Fibroblast of skin of right quadriceps (primary cell): ENCODE results near the gene CREB5.

ENCODE experiments used
- DNase-seq: peaks from one replicate; pipeline ENCODE4 v3.0.0-alpha.2; 2013

CREB5 gene

DNA sequence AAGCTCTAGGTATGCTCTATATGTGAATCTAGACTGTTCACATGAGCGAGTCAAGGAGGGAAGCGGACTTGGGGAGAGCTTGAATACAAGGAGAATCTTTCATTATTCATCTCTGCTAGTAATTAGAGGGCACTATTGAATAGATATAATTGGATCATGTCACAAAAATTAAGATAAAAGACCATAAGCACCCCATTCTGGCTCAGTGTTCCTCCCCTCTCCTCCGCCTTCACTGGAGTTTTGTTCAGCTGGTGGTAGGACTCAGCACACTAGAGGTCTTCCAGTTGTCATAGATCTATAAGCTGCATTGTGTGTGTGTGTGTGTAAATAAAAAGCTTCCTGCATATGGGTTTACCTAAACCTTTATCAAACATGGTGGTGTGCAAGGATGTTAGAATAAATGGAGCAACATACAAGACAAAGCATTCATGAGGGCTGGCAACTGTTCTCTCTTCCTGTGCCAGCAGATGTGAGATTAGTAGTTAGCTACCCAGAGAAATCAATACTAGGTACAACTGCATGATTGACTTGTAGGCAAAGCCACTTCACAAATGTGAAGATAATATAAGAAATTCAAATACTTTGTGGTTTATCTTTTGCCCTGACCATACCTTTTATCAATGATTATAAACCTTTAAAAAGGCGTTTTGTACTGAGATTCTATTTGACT, 142.6 kb downstream of the CREB5 start:
- no peak for DNase-seq

DNA sequence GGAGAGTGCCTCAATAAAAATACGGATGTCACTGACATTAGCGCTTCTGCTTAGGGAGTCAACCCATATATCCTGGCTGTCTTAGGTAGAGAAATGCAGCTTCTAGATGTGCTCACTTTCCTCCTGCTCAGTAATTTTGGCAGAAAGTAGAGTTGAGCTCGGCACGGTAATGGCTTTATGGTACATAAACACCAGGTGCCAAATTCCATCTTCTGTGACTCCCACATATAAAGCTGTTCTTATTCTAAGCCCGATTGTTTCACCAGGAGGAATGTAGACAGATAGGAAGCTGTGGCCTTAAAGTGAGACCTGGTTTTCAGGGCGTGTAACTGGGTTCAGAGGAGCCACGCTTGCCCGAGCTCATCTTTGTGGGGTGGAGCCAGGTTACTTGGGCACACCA, 143.7 kb downstream of the CREB5 start:
- no peak for DNase-seq

DNA sequence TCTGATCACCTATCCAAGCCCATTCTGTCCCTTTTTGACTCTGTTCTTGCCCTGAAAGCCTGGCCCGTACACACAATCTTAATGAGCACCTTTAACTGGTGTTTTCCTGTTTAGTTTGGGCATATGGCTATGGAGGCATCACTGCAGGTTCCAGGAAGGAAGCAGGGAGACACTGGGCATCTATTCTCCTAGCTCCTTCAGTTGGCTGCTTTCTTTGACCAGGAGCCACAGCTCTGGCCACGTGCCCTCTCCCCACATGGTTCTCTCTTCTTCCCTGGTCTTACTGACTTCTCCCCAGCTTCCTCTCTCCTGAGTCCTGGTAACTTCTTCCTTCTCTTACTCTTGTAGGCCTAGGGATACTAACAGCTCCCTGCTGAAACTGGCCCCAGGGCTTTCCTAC, 144.4 kb downstream of the CREB5 start:
- no peak for DNase-seq

DNA sequence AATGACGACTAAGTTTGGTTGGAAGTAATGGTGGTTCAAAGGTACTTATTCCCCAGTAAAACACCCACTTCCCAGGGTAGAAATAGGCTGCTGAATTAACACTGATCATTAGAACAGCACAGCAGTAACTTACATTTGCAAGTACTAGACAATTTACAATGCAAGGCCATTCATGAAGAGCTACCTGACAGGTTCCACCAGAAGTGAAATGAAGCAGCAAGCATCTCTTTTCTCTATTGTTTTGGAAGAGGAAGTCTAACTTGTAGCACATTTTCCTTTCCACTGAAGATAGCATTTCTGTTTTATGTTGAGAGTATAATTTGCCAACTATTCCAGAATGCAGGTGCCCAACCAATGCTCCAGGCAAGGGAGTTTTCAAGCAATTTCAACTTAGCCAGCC, 145.9 kb downstream of the CREB5 start:
- no peak for DNase-seq

DNA sequence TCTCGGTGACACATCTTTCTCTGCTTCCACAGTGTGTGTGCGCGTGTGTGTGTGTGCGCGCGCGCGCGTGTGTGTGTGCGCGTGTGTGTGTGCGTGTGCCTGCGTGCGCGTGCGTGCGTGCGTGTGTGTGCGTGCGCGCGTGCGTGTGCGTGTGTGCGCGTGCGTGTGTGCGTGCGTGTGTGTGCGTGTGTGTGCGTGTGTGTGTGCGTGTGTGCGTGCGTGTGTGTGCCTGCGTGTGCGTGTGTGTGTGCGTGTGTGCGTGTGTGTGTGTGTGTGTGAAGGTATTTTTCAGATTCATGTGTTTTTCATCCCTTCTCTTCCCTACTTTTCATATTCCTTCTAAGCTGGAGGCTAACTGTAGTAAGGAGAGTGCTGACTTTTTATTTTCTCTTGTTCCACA, 148.4 kb downstream of the CREB5 start:
- DNase-seq = no peak

DNA sequence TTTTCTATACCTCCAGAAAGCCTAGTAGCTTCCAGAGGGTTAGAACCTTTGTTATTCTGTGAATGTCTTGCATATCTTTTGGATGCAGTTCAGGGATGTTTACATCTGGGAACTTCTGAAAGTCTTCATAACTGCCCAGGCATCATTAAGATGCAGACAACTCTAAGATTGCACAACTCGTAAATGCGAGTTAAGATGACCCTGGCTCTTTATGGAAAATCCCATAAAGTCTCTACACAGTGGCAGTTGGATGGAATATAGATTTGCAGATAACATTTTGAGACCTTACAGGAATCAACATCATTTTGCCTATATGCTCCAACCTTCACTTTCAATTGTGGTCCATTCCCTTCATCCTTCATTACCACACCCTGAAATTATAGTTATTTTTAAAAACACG, 151.7 kb downstream of the CREB5 start:
- DNase-seq = no peak

DNA sequence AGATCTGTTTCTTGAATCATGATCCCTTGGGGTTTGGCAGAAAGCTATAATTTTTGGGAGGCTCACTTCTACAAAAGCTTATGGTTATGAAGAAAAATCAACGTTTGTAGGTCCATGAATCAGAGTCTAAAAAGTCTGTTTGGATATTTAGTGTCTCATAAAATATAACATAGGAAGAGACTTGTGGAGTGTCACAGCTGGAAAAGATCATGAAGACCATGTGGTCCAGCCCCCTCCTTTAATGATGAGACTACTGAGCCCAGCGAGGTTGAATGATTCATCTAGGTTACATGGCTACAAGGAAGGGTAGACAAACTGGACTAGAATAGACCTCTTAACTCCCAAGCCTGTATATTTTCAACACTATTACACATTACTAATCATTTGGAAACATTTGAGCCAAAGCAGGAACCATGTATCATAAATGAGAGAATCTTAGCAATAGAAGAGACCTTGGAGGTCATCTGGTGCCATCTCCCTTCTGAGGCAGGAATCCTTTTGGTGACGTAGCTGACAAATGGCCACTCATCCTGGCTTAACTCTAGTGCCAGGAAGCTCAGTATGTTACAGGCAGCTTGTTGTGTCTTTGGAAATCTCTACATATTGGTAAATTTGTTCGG, 152.5 kb downstream of the CREB5 start:
- DNase-seq = peak; percentile 79

DNA sequence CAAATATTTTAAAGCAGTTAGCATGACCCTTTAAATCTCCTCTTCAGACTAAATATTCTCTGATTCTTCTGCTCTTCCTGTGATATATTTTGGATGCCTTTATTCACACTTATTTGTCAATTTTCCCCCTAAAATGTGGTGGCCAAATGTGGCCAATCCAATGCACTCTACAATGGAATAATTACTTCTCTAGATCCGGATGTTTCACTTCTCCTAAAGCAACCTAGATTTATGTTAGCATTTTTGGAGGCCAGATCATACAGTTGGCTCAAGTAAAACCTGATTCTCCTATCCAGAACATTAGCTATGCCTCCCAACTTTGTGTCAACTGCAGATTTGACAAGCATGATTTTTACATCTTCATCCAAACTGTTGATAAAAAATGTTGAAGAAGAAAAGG, 153.7 kb downstream of the CREB5 start:
- no peak for DNase-seq

DNA sequence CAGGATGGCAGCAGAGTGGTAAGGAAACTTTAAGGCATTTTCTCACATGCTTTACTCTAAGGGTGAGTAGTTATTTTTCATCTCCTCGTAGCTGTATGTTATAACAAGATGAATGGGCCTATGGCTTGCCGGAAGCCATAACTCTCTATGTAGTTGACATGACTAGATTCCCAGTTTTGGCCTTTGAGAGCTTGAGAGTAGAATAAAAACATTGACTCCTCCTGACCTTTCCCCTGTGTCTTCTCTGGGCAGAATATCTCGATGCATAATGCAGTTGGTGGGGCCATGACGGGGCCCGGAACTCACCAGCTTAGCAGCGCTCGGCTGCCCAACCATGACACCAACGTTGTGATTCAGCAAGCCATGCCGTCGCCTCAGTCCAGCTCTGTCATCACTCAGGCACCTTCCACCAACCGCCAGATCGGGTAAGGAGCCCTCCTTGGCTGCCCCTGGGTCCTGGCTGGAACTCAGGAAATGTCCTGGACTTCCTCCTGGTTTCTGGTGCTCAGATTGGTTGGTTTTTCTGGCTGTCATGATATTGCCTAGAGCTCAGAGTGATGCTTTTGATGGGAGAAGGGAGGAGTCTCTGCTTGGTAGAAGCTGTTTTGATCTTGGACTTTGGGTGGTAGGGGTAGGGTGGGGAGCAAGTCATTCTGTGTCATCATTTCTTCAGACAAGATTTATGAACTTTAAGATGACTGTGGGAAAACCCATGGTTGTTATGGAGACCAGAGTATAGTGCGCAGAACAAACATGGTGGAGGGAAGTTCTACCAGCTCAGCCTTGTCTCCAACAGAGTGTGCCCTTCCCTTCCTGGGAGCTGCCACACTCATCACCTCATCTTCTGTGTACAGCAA, 158.0 kb downstream of the CREB5 start:
- DNase-seq = no peak

DNA sequence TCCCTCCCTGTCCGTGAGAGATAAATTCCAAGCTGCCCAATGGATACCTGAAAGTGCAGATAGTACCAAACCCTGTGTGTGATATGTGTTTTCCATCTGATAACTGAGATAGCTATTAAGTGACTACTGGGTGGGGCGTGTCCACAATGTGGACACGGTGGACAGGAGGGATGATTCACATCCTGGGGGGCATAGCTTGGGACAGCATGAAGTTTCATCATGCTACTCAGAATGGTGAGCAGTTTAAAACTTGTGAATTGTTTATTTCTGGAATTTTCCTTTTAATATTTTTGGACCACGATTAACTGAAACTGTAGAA, 158.6 kb downstream of the CREB5 start:
- DNase-seq = peak; percentile 54

DNA sequence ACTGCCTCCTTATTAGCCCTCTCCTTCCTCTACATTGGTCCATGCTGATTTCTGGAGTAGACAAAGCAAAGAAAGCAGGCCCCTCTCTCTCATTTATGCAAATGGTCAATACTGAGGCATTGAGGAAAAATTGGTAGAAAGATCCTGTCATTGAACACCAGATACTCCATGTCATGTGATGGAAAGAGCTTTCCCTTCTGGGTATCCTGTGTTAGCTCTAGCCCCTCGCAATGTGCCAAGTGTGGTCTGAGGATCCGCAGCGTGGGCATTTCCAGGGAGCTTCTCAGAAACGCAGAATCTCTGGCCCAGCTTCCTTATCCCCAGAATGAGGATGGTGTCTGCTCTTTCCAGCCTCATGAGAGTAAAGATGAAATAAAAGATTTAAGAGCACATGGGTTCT, 159.1 kb downstream of the CREB5 start:
- DNase-seq = no peak

DNA sequence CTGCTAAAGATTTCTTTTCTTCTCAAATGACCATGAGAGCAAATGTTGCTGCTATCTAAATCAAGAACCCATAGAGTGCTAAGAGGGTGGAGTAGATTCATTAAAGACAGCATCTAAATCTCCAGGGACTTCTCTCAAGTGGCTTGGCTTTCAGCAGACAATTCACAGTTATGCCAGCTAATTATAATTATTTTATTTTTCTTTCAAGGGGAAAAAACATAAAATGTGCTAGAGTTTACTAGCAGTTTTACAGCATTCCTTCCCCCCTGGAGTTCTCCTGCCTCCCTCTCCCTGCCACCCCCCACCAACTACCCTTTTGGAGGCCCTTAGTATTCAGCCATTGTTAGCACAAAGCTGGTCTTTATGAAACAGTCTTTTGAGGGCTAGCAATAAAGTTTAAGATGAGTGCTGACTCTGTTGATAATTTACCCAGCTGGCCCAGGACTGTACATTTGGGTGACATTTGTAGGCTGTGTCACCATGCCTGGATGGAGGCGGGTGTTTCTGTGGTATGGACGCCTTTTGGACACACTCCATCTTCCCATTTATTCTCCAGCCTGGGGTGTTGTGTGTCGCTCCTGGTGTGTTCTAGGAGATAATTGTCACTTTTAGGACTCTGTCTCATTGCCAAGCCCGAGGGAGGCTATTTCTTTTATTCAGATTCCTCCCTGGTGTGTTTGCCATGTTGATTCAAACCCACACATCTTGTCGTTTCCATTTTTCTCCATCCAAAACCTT, 160.2 kb downstream of the CREB5 start:
- DNase-seq = no peak

DNA sequence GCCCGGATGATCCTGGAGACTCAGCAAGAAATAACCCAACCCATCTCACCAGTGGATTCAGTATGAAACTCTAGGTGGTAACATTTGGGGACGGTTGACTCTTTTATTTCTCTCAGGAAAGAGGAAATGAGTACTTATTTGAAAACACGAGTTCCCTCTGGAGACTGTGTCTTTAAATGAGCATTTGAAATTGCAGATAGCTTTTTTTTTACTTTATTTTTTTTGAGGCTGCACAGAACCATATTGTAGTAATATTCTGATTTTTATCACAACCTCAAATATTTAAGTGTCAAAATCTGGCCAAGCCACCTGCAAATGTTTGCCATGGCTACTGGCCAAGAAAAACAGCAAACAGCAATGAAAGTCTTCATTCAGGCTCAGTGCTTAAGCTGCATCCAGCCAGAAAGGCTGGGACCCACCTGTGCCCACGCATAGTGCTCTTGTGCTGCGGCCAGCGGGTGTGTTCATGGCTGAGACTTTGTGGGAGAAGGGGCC, 160.8 kb downstream of the CREB5 start:
- peak; percentile 69 for DNase-seq

DNA sequence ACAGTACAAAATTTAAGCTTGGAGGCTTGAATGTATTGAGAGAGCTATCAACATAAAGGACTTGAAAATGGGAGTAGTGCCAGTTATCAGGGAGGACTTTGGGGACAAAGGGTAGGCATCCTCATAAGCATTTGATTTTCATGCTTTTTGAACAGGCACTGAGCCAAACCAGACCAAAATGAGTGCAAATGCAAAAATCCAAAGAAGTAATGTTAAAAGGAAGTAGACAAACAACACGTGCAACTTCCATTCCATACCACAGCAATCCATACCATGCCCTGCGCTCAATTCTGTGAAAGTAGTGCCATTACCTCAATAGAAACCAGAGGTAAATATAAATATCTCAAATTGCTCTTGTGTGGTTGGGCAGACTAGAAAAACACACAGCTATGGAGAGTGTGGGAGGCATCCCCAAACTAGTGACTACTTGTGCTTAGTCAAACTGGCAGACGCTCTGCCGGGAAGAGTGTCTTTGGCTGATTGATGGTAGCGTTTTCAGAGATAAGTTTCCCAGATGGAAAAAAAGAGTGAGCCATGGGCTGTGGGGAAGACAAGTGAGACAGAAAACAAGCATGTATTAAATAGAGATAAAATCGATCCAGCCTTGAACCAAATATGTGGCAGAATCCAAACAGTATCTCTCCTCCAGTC, 161.5 kb downstream of the CREB5 start:
- peak; percentile 31 for DNase-seq

DNA sequence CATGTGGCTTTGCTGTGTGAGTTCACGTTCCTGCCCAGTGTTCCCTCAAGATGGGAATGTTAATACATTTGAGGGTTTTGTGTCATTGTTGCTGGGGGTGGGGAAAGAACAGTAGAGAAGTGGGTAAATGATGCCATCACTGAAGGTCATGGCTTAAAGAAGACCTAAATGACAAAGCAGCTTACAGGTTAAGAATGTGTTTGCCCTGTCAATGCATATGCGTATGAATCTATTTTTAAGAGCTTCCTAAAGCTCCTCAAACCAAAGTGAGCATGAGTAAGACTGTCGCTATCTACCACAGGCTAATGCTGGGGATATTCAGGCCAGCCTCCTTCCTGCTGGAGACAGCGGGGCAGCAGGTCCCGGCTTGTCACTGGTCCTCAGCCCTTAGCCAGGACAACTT, 162.9 kb downstream of the CREB5 start:
- peak; percentile 63 for DNase-seq

DNA sequence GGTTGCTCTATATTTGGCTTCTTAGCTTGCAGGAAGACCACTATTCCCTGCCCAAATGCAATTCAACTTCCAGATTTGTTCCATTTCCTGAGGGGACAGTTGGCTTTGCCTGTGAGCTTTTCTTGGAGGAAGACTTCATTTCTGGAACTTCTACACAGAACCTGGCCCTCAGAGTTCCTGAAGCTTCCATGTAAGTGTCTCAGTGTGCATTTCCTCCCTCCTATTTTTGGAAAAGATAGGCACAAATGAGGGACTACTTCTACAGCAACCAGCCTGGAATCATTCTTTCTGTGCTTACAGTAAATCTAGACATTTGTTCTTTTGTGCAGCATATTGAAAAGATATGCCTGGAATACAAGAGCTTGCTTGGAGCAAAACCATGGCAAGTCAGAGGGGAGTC, 164.3 kb downstream of the CREB5 start:
- DNase-seq = no peak

DNA sequence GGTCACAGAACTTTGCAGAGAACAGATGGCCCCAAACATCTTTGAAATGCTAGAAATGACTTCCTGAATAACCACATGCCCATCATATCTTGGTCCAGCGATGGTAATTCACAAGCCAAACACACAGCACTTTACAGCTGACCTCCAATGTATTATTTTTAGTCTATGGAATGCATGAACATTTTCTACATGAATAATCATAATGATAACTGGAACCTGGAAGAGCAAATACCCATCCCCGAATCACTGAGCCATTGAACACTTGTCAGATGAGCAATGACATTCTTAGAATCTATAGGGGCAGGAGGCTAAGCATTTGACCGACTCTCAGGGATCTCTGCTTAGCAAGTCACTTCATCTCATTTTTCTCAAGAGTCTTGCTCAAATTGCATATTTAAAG, 167.3 kb downstream of the CREB5 start:
- peak; percentile 13 for DNase-seq

DNA sequence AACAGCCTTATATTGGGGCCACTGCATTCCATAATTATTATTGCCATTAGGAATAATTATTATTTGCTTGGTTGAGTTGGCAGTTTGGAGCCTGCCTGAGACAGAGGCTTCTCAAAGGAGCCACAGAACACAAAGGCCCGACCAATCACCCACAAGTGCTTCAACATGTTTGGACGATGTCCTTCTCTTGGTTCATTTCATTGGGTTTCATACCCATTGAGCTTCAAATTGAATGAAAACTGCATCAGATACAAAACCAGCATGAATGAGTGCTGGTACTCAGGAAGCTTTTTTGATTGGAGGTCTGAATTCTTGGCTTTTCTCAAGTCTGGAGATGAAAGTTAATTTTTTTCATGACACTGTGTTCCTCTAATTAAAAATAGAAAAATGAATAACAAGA, 168.3 kb downstream of the CREB5 start:
- no peak for DNase-seq

DNA sequence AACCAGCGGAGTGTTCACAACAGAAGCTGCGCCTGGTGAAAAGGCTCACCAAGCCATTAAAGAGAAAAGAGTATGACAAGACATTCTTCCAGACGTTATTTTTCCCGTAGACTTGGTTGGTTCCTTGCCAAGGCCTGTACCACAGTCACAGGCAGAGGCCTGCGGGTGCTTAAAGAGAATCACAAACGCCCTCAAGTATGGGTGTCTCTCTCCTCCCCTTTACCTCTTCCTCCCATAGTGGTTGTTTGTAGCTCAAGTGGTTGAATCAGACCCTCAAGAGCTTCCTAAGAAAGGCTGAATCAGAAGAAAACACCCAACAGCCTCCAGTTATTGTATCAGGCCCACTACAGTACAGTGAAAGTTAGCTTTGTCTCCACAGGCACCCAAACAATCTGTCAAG, 169.0 kb downstream of the CREB5 start:
- DNase-seq = no peak

DNA sequence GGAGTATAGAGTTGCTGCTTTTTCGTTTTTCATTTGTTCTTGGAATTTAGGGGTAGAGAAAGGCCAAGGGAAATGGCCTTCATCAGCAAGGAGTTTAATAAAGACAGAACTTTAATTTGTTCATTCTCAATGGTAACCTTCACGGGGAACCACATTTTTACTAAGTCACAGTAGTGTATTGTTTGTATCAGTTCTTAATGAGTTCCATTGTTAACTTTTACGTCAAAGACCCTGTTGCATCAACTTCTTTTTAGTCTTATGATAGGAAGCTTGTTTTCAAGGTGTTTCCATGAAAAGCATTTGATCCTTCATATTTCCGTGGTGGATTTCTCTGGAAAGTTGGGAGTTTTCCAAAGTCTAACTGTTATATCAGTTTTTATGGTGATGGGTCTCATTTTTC, 169.9 kb downstream of the CREB5 start:
- DNase-seq = no peak

DNA sequence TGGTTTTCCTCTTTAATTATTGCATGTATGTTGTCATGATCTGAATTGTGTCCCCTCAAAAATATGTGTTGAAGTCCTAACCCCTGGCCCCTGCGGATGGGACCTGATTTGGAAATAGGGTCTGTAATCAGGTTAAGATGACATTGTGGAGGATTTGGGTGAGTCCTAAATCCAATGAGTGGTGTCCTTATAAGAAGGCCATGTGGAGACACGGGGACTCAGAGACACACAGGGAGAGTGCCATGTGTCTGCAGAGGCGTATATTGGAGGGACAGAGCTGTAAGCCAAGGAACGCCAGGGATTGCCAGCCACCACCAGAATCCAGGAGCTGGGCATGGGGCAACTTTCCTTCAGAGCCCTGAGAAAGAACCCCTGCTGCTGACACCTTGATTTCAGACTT, 171.9 kb downstream of the CREB5 start:
- no peak for DNase-seq

DNA sequence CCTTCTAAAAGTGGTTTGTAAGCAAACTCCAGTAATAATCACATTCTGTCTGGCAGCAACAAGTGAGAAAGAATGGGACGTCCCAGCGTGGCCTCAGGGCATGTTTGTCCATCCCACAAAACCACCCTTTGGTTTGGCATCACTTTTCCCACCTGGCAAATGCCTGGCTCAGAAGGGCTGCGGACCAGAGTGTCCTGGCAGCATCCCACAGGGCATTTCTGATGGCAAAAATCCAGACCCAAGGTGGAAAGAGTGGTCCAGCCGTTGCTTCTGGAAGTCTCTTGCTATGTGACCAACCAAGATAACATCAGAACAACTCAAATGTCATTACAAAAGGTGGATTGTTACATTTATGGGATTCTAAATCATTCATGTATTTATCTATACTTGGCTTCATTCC, 174.4 kb downstream of the CREB5 start:
- DNase-seq = no peak

DNA sequence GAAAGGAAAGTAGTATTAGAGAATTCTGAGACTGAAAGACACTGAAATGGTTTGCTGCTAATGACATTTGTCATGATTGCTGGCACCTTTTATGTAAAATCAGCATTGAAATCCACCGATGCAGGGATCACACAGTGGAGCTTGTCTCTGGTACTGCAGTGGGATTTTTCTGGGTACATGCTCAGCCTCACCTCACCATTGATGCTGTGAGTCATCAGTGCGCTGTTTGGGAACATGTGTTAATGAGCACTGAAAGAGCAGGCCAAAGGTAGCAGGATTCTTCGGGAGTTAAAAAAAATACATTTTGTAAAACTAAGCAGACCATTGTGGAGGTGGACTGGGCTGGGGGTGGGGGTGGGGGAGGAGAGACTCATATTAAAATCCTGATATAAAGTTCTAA, 174.9 kb downstream of the CREB5 start:
- DNase-seq = peak; percentile 47
